Right lobe of liver (tissue), 6 donors: ENCODE measurements around the gene ZNF74. TPM values are rescaled to one million over a fixed set of nuclear protein-coding genes. Genes with fewer than 3 reads are reported as not detected.
A peak's percentile ranks its signal among the peaks of the same experiment; 100 is the strongest.

Experiments
- ATAC-seq, 4 donors: fragments of 200-7000 bp; cut with Tn5 transposase; one replicate each; pipeline ENCODE4 v1.9.1; 2020; ENCODE audit warnings: mild to moderate bottlenecking in 4 of 4, moderate library complexity in 4 of 4
- DNase-seq, 3 donors: peaks; one replicate each; pipeline ENCODE4 v3.0.0-alpha.2; 2020
- H3K27ac ChIP-seq, 3 donors: fragments of 200-600 bp; one replicate each; pipeline ENCODE4 v1.8.0; 2022
- H3K27me3 ChIP-seq, 2 donors: fragments of 200-600 bp; one replicate each; pipeline ENCODE4 v1.8.0; 2022
- H3K36me3 ChIP-seq, 4 donors: fragments of 200-600 bp; sonication (generic) in 1 of 4; one replicate each; pipeline versions ENCODE4 v1.5.1 to v1.8.0; 2017 to 2022; ENCODE audit warnings: control low read depth in 1 of 4
- H3K4me1 ChIP-seq, 4 donors: fragments of 200-600 bp; sonication (generic) in 1 of 4; one replicate each; pipeline versions ENCODE4 v1.5.1 to v1.8.0; 2017 to 2022; ENCODE audit warnings: control low read depth in 1 of 4
- H3K4me3 ChIP-seq, 3 donors: fragments of 200-600 bp; one replicate each; pipeline ENCODE4 v1.8.0; 2022
- H3K9me3 ChIP-seq, 4 donors: fragments of 200-600 bp; sonication (generic) in 1 of 4; one replicate each; pipeline versions ENCODE4 v1.5.1 to v1.8.0; 2017 to 2022; ENCODE audit warnings: control low read depth in 1 of 4
- POLR2A ChIP-seq: fragments of 450-650 bp; IDR thresholded peaks from one replicate; pipeline ENCODE4 v1.6.1; 2017; ENCODE audit warnings: antibody characterized with exemption, mild to moderate bottlenecking
- WGBS: methylation state at CpG from one replicate; pipeline ENCODE4 v1.1.6; 2018; ENCODE audit warnings: low coverage, low lambda C conversion rate; ENCODE audit not compliant: insufficient coverage; ENCODE audit errors: missing lambda C conversion rate; 5-methylcytosine and 5-hydroxymethylcytosine counted together
- intact Hi-C, 2 donors: fragments of 100-400 bp; cut with DNase I; formaldehyde crosslinking; loops; one replicate each; pipeline versions ENCODE4 v1.11.2 to v1.14.1; 2022
- total RNA-seq, 6 experiments: library from RNA; depleted of rRNA in 2 of 6; stranded (reverse); fragments of >200 nt in 2 of 6; fragmentation: NEBNext Ultra II Directional in 3 of 6; extraction: Animal tissue kit (Norgen Biotek cat#: 25700) in 3 of 6; gene quantifications; one replicate each; pipeline versions ENCODE4 v1.1.0 to v1.2.4, GENCODE V29; 2016 to 2023
- TF ChIP-seq, protein P1 (sequence below), 4 donors: fragments of 200-600 bp in 3 of 4; fragments of 450-650 bp in 1 of 4; IDR thresholded peaks; one replicate each; pipeline versions ENCODE4 v1.5.1 to v1.8.0; 2016 to 2022; ENCODE audit warnings: antibody characterized with exemption in 4 of 4, mild to moderate bottlenecking in 2 of 4
- donor health status: DM: no; HTN: yes; CAD: no.
- donor health status: DM: no; HTN: no; CAD: no.
- donor health status: DM: no; HTN: no; CAD: no.
- donor health status: DM: no; HTN: yes; CAD: no.
- donor health status: DM: no; HTN: yes; CAD: no.

The ZNF74 gene
- total RNA-seq, 6 experiments from 2014 or later: 3.2 to 6.6 (median 3.4) TPM

- DNase-seq: peak; percentile 81 to 85 (median 83)
- TF ChIP-seq, protein P1, sequence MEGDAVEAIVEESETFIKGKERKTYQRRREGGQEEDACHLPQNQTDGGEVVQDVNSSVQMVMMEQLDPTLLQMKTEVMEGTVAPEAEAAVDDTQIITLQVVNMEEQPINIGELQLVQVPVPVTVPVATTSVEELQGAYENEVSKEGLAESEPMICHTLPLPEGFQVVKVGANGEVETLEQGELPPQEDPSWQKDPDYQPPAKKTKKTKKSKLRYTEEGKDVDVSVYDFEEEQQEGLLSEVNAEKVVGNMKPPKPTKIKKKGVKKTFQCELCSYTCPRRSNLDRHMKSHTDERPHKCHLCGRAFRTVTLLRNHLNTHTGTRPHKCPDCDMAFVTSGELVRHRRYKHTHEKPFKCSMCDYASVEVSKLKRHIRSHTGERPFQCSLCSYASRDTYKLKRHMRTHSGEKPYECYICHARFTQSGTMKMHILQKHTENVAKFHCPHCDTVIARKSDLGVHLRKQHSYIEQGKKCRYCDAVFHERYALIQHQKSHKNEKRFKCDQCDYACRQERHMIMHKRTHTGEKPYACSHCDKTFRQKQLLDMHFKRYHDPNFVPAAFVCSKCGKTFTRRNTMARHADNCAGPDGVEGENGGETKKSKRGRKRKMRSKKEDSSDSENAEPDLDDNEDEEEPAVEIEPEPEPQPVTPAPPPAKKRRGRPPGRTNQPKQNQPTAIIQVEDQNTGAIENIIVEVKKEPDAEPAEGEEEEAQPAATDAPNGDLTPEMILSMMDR (IDR thresholded peaks at IDR 0.05): peak; percentile 74 to 93 (median 86)
- no peak for TF ChIP-seq POLR2A
- Histone ChIP-seq H3K9me3 (no peaks in the 10 kb centered on the region), H3K27me3 (no peaks in the 10 kb centered on the region), H3K4me3 (peak overlapping the region; percentile 10 to 23 (median 20)), H3K27ac (no peak overlapping the region), H3K4me1 (peaks cover 0 to 12% (median 0%) of the 10 kb centered on the region in 4 donors), H3K36me3 (no peaks in the 10 kb centered on the region)
- ATAC-seq: peak; percentile 87 to 93 (median 90)
- intact Hi-C loops: loop anchor here in 1 of 2 donors (5.0 kb wide), 1 partner anchor 39 kb away; no protein-coding TSS in a partner anchor
- WGBS: 14% methylated on average over 18 of the region's 42 CpGs
These were observed 24.3 kb downstream of the ZNF74 start for GRCh38 chr22:20418211-20418788.

- 100% methylated on average over 2 of the region's 2 CpGs for WGBS
- TF ChIP-seq, protein P1 (IDR thresholded peaks at IDR 0.05): no peak
- TF ChIP-seq POLR2A: no peak
- Histone ChIP-seq H3K4me3 (no peak overlapping the region), H3K4me1 (peaks cover 0 to 19% (median 0%) of the 10 kb centered on the region in 4 donors), H3K27me3 (no peaks in the 10 kb centered on the region), H3K27ac (no peak overlapping the region), H3K9me3 (no peaks in the 10 kb centered on the region), H3K36me3 (no peaks in the 10 kb centered on the region)
- DNase-seq (no peak), ATAC-seq (no peak)
- intact Hi-C loops: loop anchor here in 1 of 2 donors (5.0 kb wide), 1 partner anchor 38 kb away; no protein-coding TSS in a partner anchor
These were observed 25.7 kb downstream of the ZNF74 start for GRCh38 chr22:20419664-20419951.

DNA sequence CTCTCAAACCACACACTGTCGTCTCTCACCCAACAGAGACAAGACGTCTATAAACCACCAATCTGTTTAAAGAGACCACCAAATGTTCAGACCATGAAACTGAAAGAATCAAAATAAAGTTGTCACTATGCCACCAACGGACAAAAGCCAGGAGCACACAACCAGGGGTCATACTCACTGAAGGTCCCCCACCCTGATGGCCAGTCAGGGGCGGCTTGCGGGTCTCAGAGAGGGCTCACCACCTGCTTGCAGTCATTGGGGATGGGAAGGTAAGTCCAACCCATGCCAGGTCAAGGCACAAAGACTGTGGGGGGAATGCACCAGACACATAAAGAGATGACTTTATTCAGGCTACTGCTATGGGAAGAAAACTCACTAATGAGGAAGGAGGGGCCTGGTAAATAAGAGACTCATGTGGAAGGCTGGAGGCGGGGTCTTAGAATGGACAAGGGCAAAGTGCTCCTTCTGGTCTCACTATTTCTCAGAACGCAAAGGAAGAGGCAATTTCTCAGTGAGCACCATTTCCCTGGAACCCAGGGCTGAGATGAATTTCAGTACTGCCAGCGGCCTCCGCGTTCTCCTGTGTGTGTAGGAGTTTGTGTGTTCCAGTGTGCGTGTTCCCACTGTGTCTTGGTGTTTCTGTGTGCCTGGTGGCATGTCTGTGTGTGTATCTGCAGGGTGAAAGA is 26.3 kb downstream of the ZNF74 start:
- peaks cover 0 to 19% (median 0%) of the 10 kb centered on the region in 4 donors for H3K4me1 ChIP-seq
- ATAC-seq: no peak
- H3K9me3 ChIP-seq: no peaks in the 10 kb centered on the region
- H3K36me3 ChIP-seq: no peaks in the 10 kb centered on the region
- no peak for DNase-seq
- H3K4me3 ChIP-seq: no peak overlapping the region
- H3K27me3 ChIP-seq: no peaks in the 10 kb centered on the region
- H3K27ac ChIP-seq: no peak overlapping the region
- intact Hi-C loops: loop anchor here in 1 of 2 donors (5.0 kb wide), 1 partner anchor 37 kb away; no protein-coding TSS in a partner anchor
- 85% methylated on average over 8 of the region's 11 CpGs for WGBS
- no peak for TF ChIP-seq POLR2A
- TF ChIP-seq, protein P1 (IDR thresholded peaks at IDR 0.05): no peak

GRCh38 chr22:20421507-20421874 is 27.5 kb downstream of the ZNF74 start:
- DNase-seq (peak in 1 of 3 donors; percentile 2), ATAC-seq (no peak)
- TF ChIP-seq, protein P1 (IDR thresholded peaks at IDR 0.05): no peak
- TF ChIP-seq POLR2A: no peak
- no peaks in the 10 kb centered on the region for H3K36me3 ChIP-seq
- H3K27me3 ChIP-seq: no peaks in the 10 kb centered on the region
- no peaks in the 10 kb centered on the region for H3K9me3 ChIP-seq
- intact Hi-C loops: loop anchor here in 1 of 2 donors (5.0 kb wide), 1 partner anchor 36 kb away; no protein-coding TSS in a partner anchor
- WGBS: 85% methylated on average over 5 of the region's 7 CpGs
- H3K27ac ChIP-seq: no peak overlapping the region
- peaks cover 0 to 23% (median 0%) of the 10 kb centered on the region in 4 donors for H3K4me1 ChIP-seq
- H3K4me3 ChIP-seq: no peak overlapping the region
